HCT116 (cell line): ENCODE measurements around the gene EXD2. TPM values are rescaled to one million over a fixed set of nuclear protein-coding genes. Genes with fewer than 3 reads are reported as not detected.

Source experiments
- ATAC-seq: fragments of 200-7000 bp; cut with Tn5 transposase; 2 replicates; pipeline ENCODE4 v1.9.1; 2020; ENCODE audit warnings: mild to moderate bottlenecking, moderate library complexity
- BruUV-seq: library from RNA; stranded (reverse); fragments of 400-500 nt; replicated peaks from 2 replicates; lab custom pipeline; 2021; lab: Mats Ljungman, UMichigan
- CTCF ChIA-PET: fragments of 300-600 bp; sonication (Branson Sonifier 250); formaldehyde crosslinking; loops from one replicate; lab custom pipeline; 2021; ENCODE audit warnings: antibody characterized with exemption; lab: Charles Lee
- POLR2A ChIA-PET: fragments of 300-600, 350-600 bp; sonication (Branson Sonifier 250); formaldehyde crosslinking; loops from one replicate; lab custom pipeline; 2021; ENCODE audit warnings: antibody characterized with exemption; lab: Charles Lee
- RAD21 ChIA-PET, 2 experiments: fragments of 300-600 bp; sonication (Branson Sonifier 250); formaldehyde crosslinking; loops; one replicate each; lab custom pipeline; 2023; ENCODE audit warnings: low total read pairs in 2 of 2; ENCODE audit not compliant: uncharacterized antibody in 2 of 2, unreplicated experiment in 2 of 2, low non-redundant PET in 1 of 2; lab: Charles Lee
- DNase-seq: peaks from one replicate; pipeline ENCODE4 v3.0.0-alpha.2; 2010; ENCODE audit warnings: low read depth, low spot score
- H2AFZ ChIP-seq: fragments of 200-600 bp; shearing (Covaris generic), sonication (generic); 2 replicates; pipeline ENCODE4 v1.6.1; 2017; ENCODE audit warnings: low read depth, mixed run types, mixed read lengths, antibody characterized with exemption, low read length; ENCODE audit not compliant: poor library complexity, severe bottlenecking
- H3K27ac ChIP-seq: 2 replicates; pipeline ENCODE4 v1.5.1; 2012; ENCODE audit warnings: low read depth, low read length
- H3K27me3 ChIP-seq: fragments of 200-600 bp; sonication (generic); 2 replicates; pipeline ENCODE4 v1.6.1; 2016; ENCODE audit warnings: mixed run types, low read length, mixed read lengths; ENCODE audit not compliant: insufficient read depth
- H3K36me3 ChIP-seq, 2 experiments: fragments of 200-500 bp in 1 of 2; fragments of 200-600 bp in 1 of 2; sonication (Bioruptor generic) in 1 of 2; sonication (generic) in 1 of 2; 2 replicates each; pipeline versions ENCODE4 v1.5.1 to v1.6.1; 2014 to 2016; ENCODE audit warnings: low read length in 2 of 2, inconsistent platforms in 1 of 2, mixed read lengths in 1 of 2, mixed run types in 1 of 2; ENCODE audit not compliant: insufficient read depth in 2 of 2, control insufficient read depth in 1 of 2
- H3K4me1 ChIP-seq, 2 experiments: fragments of 200-600 bp in 1 of 2; sonication (generic) in 1 of 2; 2 replicates each; pipeline versions ENCODE4 v1.5.1 to v1.6.1; 2012 to 2017; ENCODE audit warnings: low read length in 2 of 2, inconsistent platforms in 1 of 2, mild to moderate bottlenecking in 1 of 2, mixed read lengths in 1 of 2, mixed run types in 1 of 2, moderate library complexity in 1 of 2; ENCODE audit not compliant: insufficient read depth in 2 of 2, control insufficient read depth in 1 of 2
- H3K4me2 ChIP-seq: fragments of 200-600 bp; sonication (generic); 2 replicates; pipeline ENCODE4 v1.6.1; 2017; ENCODE audit warnings: mixed run types, low read length, mixed read lengths
- H3K4me3 ChIP-seq, 2 experiments: fragments of 200-600 bp in 1 of 2; sonication (generic) in 1 of 2; replicated peaks in 1 of 2; 2 replicates each; pipeline ENCODE4 v1.5.1; 2011 to 2016; ENCODE audit warnings: low read length in 2 of 2, control low read depth in 1 of 2, low read depth in 1 of 2, mild to moderate bottlenecking in 1 of 2, mixed read lengths in 1 of 2, mixed run types in 1 of 2
- H3K79me2 ChIP-seq: fragments of 200-600 bp; sonication (generic); 2 replicates; pipeline ENCODE4 v1.6.1; 2017; ENCODE audit warnings: mild to moderate bottlenecking, mixed run types, low read length, moderate library complexity, mixed read lengths; ENCODE audit not compliant: insufficient read depth
- H3K9ac ChIP-seq: fragments of 200-600 bp; sonication (generic); 2 replicates; pipeline ENCODE4 v1.6.1; 2016; ENCODE audit warnings: low read length, mixed read lengths
- H3K9me2 ChIP-seq: fragments of 200-600 bp; sonication (generic), shearing (Covaris generic); 2 replicates; pipeline ENCODE4 v1.6.1; 2017; ENCODE audit warnings: mixed run types, mild to moderate bottlenecking, moderate library complexity; ENCODE audit not compliant: insufficient read depth
- H3K9me3 ChIP-seq, 2 experiments: fragments of 200-500 bp in 1 of 2; fragments of 200-600 bp in 1 of 2; sonication (Bioruptor generic) in 1 of 2; sonication (generic) in 1 of 2; 2 replicates each; pipeline ENCODE4 v1.6.1; 2014 to 2017; ENCODE audit warnings: low read length in 2 of 2, mixed read lengths in 2 of 2, inconsistent platforms in 1 of 2, low read depth in 1 of 2, mild to moderate bottlenecking in 1 of 2, mixed run types in 1 of 2, moderate library complexity in 1 of 2; ENCODE audit not compliant: control insufficient read depth in 1 of 2, insufficient read depth in 1 of 2
- H4K20me1 ChIP-seq: fragments of 200-600 bp; sonication (generic), shearing (Covaris generic); 2 replicates; pipeline ENCODE4 v1.6.1; 2017; ENCODE audit warnings: mixed run types, mild to moderate bottlenecking, moderate library complexity; ENCODE audit not compliant: insufficient read depth
- CTCF ChIP-seq, 3 experiments: fragments of 200-600 bp in 1 of 3; sonication (generic) in 1 of 3; IDR thresholded peaks in 2 of 3; conservative IDR thresholded peaks in 1 of 3; 2 replicates each; pipeline ENCODE4 v1.5.1; 2012 to 2017; ENCODE audit warnings: low read depth in 2 of 3, low read length in 2 of 3, antibody characterized with exemption in 1 of 3, borderline replicate concordance in 1 of 3, control low read depth in 1 of 3, mild to moderate bottlenecking in 1 of 3, mixed read lengths in 1 of 3, mixed run types in 1 of 3, moderate library complexity in 1 of 3; ENCODE audit not compliant: insufficient read depth in 1 of 3
- EZH2phosphoT487 ChIP-seq: fragments of 200-600 bp; IDR thresholded peaks from 2 replicates; pipeline ENCODE4 v1.6.1; 2018; ENCODE audit warnings: antibody characterized with exemption, borderline replicate concordance
- POLR2A ChIP-seq: IDR thresholded peaks from 2 replicates; pipeline ENCODE4 v1.7.0; 2011; ENCODE audit warnings: borderline replicate concordance; ENCODE audit not compliant: insufficient read depth, insufficient read length; ENCODE audit errors: extremely low read depth
- POLR2AphosphoS5 ChIP-seq: IDR thresholded peaks from 2 replicates; pipeline ENCODE4 v1.6.1; 2011; ENCODE audit warnings: mild to moderate bottlenecking, low read depth, low read length, moderate library complexity
- REST ChIP-seq: IDR thresholded peaks from 2 replicates; pipeline ENCODE4 v1.6.1; 2012; ENCODE audit warnings: low read depth
- SP1 ChIP-seq: IDR thresholded peaks from 2 replicates; pipeline ENCODE4 v1.6.1; 2012; ENCODE audit warnings: low read depth
- intact Hi-C: fragments of 100-400 bp; cut with micrococcal nuclease; formaldehyde crosslinking; loops from 2 replicates; pipeline ENCODE4 v1.10.0; 2022
- total RNA-seq: library from RNA; stranded (reverse); gene quantifications from one replicate; pipeline ENCODE4 v1.2.1, GENCODE V29; 2021; ENCODE audit not compliant: unreplicated experiment

Gene EXD2
- total RNA-seq, 1 experiment from 2014 or later = 20.2 TPM

- ChIA-PET RAD21 (no interaction called here), CTCF (no interaction called here), POLR2A (no interaction called here)
- peaks cover 23% of the 10 kb centered on the region for H3K79me2 ChIP-seq
- H2AFZ ChIP-seq = peak overlapping the region; percentile 96
- peak overlapping the region; percentile 49; the same call in 1 of the 2 replicates for H3K27ac ChIP-seq
- H3K4me2 ChIP-seq = peak overlapping the region; percentile 90
- H3K9ac ChIP-seq = no peak overlapping the region
- intact Hi-C loops = loop anchor here (2.0 kb wide), 1 partner anchor 36 kb away; the partner anchor contains the start of gene EXD2
- H3K27me3 ChIP-seq = no peaks in the 10 kb centered on the region
- H3K4me1 ChIP-seq = peaks cover 22 to 29% of the 10 kb centered on the region in 2 experiments
- no peaks in the 10 kb centered on the region for H3K9me3 ChIP-seq
- H4K20me1 ChIP-seq = no peaks in the 10 kb centered on the region
- DNase-seq = no peak
- H3K4me3 ChIP-seq = no peak overlapping the region
- peak; percentile 51 for ATAC-seq
- no peaks in the 10 kb centered on the region; the same call in 1 of the 2 replicates for H3K9me2 ChIP-seq
- TF ChIP-seq CTCF (IDR thresholded peaks at IDR 0.05 in 2 of 3, conservative IDR thresholded peaks at IDR 0.05 in 1 of 3; ENCODE audit: borderline replicate concordance in 1 of 3, insufficient read depth in 1 of 3, low read depth in 2 of 3, low read length in 2 of 3) = peak in 1 of 3 experiments; percentile 17; a peak in 1 of 6 replicates
- TF ChIP-seq POLR2AphosphoS5 = peak; percentile 68
- no peak for TF ChIP-seq EZH2phosphoT487
- TF ChIP-seq SP1 = peak; percentile 17; the same call in 1 of the 2 replicates
- H3K36me3 ChIP-seq = no peaks in the 10 kb centered on the region
- no TSS peak for BruUV-seq
These were observed 36.5 kb upstream of the EXD2 start for GRCh38 chr14:69154779-69155178.

- H3K27me3 ChIP-seq = no peaks in the 10 kb centered on the region
- DNase-seq (no peak), ATAC-seq (no peak)
- H3K9me3 ChIP-seq = no peaks in the 10 kb centered on the region
- ChIA-PET CTCF (no interaction called here), RAD21 (no interaction called here), POLR2A (interaction anchor here (1.0 kb wide), 1 partner anchor 242 kb away, joined by 3 read pairs; the partner anchor contains the start of genes ERH and SLC39A9)
- H3K27ac ChIP-seq = no peak overlapping the region
- no peak overlapping the region for H3K4me3 ChIP-seq
- peaks cover 18 to 22% of the 10 kb centered on the region in 2 experiments for H3K4me1 ChIP-seq
- no peaks in the 10 kb centered on the region for H4K20me1 ChIP-seq
- no TSS peak for BruUV-seq
- H3K9me2 ChIP-seq = no peaks in the 10 kb centered on the region; the same call in 1 of the 2 replicates
- H3K36me3 ChIP-seq = no peaks in the 10 kb centered on the region
- TF ChIP-seq REST (no peak), POLR2A (no peak)
- no peak overlapping the region for H3K4me2 ChIP-seq
- intact Hi-C loops = no loop called here
- H3K79me2 ChIP-seq = peaks cover 9% of the 10 kb centered on the region; the same call in 1 of the 2 replicates
- H3K9ac ChIP-seq = no peak overlapping the region
- H2AFZ ChIP-seq = no peak overlapping the region
These were observed 35.1 kb upstream of the EXD2 start for GRCh38 chr14:69156224-69156623.
